Left hindlimb (tissue), 1 donor: ENCODE data around the gene HADHA.
"Not testable (repeated sequence)": the region's sequence is repeated elsewhere in the genome, so short reads cannot be mapped to it uniquely, and the experiment has no call there.

Experiments
- DNase-seq: peaks from one replicate; pipeline ENCODE4 v3.0.0-alpha.2; 2018

The HADHA gene

DNA sequence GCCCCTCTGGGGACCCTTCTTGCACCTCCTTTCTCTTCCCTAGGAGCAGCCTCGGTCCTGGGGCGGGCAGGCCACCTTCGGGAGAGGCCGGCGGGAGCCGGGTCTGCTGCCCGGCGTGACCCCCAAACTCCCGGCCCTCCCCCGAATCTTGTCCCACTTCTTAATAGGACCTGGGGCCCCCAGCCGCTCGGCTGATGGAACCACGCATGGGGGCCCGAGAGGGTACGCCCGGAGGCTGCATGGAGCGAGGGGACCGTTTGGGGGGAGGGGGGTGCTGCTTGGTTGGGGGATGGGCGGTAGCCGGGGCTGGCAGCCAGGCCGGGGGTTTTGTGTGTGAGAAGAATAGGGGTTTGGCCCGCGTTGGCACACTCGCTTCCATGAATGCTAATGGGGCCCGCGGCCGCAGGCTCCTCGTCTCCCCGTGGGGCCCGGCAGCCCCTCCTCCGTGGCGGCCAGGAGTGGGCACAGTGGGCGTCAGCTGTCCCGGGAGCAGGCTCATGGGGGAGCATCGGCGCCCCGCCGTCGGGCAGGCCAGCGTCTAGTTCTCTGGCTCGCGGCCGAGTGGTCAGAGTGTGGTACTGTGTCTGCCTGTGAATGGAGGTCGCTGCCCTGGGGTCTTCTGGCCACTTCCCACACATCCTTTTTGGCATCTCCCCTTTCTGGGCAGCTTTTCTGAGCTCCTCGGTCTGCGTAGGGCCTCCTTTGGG, 70.5 kb downstream of the HADHA start:
- DNase-seq = peak; percentile 43

DNA sequence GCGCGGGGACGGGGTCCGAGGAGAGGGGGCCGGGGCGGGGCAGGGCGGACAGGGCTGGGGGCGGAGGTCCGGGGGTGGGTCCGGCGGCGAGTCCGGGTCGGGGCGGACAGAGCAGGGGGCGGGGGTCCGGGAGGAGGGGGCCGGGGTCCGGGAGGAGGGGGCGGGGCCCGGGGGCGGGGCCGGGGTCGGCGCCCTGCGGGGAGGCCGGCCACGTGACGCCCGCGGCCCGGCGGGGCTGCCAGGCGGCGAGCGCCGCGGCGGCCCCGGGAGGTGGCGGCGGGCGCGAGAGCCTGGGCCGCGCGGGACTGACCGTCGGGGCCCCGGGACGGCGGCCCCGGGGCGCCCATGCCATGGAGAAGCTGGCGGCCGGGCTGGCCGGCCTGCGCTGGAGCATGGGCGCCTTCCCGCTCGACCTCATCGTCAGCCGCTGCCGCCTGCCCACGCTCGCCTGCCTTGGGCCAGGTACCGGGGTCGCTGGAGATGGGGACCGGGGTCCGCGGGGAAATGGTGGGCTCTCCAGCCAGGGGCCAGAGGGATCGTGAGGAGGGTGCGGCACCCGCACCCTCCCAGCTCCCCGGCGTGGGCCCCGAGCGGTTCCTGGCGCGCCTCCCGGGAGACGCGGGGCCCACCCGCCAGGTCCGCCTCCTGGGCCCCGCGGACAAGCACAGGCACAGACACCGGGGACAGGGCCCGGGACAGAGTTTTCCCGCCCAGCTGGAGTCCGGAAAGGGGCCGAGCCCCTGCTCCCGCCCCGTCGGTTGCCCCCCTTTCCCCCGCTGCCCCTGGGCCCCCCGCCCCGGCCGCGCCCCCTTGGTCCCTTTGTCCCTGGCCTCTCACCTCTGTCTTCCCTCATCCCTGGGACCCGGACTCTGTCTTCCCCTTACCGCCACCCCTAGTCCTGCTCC, 71.3 kb downstream of the HADHA start, which contains the start of gene GAREM2:
GAREM2 (plus strand) TSS at position 218 of the 905 bp plus-strand sequence; CDS start at position 351, 133 bp downstream.
- peak; percentile 50 for DNase-seq

- DNase-seq = no peak
Measured at GRCh38 chr2:26172189-26172870, 72.1 kb downstream of the HADHA start.

GRCh38 chr2:26170795-26171194, 73.6 kb downstream of the HADHA start:
- no peak for DNase-seq

DNA sequence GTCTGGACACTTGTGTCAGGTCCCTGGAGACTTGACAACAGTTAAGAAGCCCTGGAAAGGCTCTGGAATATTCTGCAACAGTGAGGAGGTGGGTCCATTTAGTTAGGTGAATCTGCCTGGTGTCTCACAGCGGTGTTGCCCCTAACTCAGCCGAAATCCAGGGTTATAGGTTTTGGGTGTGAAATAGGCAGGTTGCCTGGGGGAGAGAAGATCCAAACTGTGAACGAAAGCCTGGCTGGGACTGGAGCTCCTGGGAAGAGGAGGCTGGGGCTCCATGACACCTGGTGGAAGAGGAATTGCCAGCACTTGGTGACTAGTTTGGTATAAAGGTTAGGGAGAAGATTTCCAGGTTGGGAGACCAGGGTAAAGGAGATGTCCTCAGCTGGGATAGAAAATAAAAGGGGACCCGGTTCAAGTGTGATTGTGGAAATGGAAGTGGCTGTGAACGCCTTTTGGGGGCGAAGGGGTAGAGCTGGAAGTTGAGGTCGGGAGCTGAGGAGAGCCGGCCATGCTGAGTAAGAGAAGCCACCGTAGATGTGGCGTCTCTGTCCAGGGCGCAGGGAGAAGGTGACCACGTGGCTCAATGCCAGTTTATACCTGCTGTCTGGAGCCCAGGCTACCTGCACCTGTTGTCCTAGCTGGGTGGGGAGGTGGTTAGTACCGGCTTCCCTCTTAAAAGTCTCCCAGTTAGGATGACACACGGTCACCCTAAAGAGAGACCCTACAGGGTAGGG, 74.6 kb downstream of the HADHA start:
- no peak for DNase-seq

GRCh38 chr2:26169226-26169625, 75.2 kb downstream of the HADHA start:
- no peak for DNase-seq

- DNase-seq = no peak
Measured at GRCh38 chr2:26168785-26169184, 75.6 kb downstream of the HADHA start.

DNA sequence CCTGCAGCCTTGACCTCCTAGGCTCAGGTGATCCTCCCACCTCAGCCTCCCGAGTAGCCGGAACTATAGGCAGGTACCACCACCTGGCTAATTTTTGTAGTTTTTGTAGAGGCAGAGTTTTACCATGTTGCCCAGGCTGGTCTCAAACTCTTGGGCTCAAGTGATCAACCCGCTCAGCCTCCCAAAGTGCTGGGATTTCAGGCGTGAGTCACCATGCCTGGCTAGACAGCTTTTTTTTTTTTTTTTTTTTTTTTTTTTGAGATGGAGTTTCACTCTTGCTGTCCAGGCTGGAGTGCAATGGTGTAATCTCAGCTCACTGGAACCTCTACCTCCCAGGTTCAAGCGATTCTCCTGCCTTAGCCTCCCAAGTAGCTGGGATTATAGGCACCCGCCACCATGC, 77.9 kb downstream of the HADHA start:
- DNase-seq = not testable (repeated sequence)

DNA sequence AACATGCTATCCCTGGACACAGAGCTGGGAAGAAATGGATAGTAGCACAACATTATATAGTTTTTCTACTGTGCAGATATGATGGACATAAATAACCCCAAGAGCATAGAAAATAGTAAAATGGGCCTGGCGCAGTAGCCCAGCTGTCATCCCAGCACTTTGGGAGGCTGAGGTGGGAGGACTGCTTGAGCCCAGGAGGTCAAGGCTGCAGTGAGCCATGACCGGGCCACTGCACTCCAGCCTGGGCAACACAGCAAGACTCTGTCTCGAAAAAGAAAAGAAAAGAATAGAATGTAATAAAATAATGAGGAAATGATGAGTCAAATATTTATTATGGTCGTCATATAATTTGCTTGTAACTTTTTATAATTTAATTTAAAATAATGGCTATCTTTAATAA, 79.0 kb downstream of the HADHA start:
- DNase-seq = no peak

DNA sequence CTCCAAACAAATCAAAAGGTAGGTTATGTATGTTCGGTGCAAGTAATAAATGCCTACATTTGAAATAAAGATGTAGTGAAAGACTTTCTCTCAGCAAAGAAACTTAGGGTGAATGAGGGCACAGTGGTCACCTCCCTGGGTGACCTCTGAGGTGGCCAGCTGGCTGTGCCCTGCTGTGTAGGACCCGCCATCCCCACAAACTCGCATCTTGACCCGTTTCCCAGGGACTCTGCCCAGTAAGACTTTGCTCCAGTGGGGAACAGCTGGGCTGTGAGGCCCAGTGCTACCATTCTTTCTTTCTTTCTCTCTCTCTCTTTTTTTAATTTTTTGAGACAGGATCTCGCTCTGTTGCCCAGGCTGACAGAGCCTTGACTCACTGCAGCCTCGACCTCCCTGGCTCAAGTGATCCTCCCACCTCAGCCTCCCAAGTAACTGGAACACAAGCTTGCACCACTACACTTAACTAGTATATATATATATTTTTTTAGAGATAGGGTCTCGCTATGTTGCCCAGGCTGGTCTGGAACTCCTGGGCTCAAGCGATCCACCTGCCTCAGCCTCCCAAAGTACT, 79.7 kb downstream of the HADHA start:
- DNase-seq = no peak

DNA sequence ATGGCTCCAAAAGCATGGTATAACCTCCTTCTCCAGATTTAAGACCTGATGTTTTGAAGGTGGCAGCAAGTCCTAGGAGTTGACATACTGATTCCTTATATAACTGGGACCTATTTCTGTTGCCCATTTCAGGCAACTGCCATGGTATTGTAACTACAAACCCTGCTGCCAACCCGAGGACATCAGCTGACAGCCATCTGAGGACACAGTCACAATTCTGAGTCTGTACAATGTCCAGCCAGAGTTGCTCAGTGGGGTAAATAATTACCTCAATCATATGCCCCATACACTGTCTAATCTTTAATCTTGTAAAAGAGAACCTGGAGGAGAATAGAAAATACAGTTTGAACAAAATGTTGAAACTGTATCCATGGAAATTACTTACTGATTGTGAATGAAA, 80.2 kb downstream of the HADHA start:
- DNase-seq = no peak

DNA sequence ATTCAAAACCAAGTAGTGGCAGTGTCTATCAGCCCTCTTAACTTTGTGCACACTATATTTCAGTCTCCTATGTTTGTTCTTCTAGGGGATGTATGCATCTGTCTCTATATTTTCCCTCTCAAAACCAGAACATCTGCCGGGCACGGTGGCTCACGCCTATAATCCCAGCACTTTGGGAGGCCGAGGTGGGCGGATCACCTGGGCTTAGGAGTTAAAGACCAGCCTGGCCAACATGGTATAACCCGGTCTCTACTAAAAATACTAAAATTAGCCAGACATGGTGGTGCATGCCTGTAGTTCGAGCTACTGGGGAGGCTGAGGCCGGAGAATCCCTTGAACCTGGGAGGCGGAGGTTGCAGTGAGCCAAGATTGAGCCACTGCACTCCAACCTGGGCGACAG, 81.5 kb downstream of the HADHA start:
- DNase-seq = no peak

- no peak for DNase-seq
Measured at GRCh38 chr2:26161926-26162325, 82.5 kb downstream of the HADHA start.

DNA sequence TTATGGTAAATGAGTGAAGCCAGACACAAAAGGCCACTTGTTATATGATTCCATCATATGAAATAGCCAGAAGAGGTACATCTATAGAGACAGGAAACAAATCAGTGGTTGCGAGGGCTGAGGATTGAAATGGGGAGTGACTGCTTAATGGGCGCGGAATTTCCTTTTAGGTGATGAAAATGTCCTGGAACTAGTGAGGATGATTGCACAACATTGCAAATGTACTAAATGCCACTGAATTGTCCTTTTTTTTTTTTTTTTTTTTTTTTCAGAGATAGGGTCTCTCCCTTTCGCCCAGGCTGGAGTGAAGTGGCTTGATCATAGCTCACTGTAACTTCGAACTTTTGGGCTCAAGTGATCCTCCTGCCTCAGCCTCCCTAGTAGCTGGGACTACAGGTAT, 86.9 kb downstream of the HADHA start:
- DNase-seq = no peak

DNA sequence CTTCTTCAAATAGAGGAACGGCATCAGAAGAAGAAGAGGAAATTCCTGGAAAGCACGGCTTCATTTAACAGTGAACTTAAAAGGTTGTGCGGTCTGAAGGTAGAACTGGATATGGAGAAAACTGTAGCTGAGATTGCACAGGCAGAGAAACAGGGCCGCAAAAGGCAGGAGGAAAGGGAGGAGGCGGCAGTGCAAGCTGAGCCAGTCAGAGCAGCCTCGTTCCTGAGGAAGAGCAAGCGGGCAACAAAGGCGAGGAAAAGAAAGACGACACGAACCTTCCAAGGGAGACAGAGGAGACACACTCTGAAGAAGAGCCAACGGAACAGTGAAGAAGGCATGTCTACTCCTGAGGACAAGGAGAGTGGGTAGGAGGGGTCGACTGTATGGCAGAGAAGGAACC, 94.2 kb downstream of the HADHA start:
- no peak for DNase-seq

DNA sequence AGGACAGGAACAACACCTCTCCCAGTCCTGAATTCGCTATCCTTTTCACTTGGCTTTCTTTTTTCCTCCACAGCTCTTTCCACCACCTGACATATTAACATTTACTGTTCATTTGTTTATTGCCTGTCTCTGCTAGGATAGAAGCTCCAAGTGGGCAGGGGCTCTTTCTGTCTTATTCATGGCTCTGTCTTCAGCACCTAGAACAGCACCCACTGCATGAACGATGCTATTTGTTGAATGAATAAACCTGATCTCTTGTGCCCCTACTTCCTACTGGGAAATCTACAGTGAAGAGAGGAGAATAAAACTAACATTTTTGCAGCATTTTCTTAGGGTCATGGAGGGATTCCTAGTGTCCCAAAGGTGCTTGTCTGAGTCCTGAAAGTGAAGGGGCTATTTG, 95.9 kb downstream of the HADHA start:
- DNase-seq = no peak

DNA sequence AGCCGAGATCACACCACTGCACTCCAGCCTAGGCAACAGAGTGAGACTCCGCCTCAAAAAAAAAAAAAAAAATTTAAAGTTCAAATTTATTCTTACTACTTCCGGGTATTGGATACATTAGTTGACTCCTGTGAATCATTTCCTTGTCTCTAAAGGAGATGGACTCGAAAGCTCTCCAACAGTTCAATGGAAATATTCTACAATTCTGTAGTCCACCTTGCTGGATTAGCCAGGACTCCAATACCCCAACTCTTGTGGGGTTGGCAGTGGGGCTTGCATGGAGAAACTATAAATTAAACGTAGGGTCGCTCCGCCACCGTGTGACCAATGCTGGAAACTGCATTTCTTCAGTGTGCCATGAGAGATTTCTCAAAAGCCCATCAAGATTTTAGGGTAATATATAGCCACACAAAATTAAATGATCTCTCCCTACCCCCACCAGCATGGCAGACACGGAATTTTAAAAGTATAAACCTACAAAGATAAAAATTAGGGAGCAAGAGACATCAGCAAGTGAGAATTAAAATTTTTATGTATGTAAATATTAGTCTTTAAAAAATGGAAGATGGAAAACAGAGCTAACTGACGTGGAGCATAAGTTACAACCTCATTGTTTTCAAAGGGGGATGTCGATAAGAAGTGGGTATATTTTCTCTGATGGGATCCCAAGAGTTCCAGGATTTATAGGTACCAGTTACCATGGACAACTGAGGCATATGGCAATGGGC, 99.3 kb downstream of the HADHA start:
- peak; percentile 60 for DNase-seq

DNA sequence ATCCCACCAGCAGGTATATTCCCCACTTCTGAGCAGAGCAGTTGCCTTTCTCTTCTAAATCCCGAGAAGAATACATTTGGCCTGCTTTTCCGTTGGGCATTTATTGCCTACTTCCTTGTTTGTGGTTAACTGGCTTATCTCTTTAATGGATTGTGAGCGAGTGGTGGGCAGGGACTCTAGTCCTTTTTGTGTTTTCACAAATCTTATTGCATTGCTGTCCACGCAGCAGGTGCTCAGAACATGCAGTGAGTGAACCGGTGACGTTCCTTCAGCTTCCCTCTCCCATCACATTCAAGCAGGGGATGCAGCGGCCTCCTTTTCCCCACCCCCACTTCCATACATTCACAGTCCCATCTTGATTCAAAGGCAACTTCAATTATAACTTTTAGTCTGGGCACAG, 100.4 kb downstream of the HADHA start:
- DNase-seq = no peak

DNA sequence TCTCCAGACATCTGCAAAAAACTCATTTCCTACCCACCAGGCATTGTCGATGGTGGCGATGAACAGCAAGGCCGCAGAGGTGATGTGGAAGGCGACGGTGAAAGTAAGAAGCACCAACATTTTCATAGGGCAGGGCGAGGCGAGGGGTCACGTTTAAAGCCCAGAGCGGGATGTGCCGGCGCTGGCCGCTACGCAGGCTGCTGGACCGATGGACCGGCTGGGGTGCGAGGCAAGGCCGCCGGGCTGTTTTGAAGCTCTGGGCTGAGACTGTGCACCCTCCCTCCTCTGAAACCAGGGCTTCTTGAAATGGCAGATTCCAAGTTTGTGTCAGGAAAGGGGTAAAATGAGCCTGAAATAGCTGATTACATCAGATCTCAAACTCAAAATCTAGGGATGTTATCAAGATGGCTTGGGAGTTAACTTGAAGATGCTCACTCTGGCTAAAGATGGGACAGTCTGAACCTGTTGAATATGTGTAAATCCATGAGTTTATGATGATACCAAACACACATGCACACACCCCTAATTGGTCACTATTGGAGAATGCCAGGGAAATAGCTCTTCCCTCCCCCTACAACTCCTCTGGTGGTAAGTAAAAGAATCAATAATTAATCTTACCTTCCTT, 103.2 kb downstream of the HADHA start:
- DNase-seq = no peak
